ENCODE results near the gene NNT.
"Not testable (repeated sequence)": the region's sequence is repeated elsewhere in the genome, so short reads cannot be mapped to it uniquely, and the experiment has no call there.

The NNT gene

DNA sequence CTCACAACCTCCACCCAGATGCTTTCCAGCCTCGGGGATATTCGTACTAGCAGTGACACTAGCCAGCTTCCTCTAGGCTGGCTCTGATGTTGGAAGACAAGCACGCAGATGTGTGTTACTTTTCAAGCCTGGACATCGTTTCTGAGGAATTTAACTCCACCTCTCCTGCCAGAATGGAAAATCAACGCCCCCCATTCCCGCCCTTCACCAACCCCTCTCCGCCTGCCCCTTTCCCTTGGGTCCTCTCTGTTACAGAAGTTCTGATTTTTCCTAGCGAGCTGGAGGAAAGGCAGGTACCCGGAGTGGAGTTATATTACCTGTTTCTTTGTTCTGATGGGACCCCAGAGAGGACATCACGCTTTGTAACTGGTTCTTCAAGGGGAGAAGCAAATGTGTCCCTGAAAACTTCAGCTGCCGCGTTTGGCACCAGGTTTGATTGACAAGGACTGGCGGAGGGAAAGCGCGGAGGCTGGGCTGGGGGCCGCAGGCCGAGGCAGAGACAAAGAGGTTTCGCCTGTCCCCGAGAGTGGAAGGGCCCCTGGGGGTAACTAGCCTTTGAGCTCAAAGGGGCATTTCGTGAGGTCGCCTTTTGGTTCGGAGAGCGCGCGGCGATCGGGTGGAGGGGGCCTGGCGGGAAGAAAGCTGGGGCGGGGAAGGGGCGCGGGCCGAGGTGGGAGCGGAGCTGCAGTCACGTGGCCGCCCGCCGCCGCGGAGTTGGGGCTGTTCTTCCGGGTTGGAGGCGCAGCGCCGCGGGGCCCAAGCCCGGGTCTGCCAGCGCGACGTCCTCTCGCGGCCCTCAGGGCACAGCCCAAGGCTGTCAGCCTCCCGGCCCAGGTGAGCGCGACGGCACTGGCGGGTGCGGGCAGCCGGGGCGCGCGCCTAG, at the start of gene NNT:
NNT (plus strand) TSS at position 720 of the 883 bp plus-strand sequence. CDS start 6,016 bp downstream, outside the sequence.
- DNase-seq: peak; percentile 83

GRCh38 chr5:43553381-43553780, 49.6 kb upstream of the NNT start:
- no peak for DNase-seq

GRCh38 chr5:43554497-43554896, 48.5 kb upstream of the NNT start:
- no peak for DNase-seq

- DNase-seq: peak; percentile 74
Measured at GRCh38 chr5:43555895-43556606, 46.9 kb upstream of the NNT start.

DNA sequence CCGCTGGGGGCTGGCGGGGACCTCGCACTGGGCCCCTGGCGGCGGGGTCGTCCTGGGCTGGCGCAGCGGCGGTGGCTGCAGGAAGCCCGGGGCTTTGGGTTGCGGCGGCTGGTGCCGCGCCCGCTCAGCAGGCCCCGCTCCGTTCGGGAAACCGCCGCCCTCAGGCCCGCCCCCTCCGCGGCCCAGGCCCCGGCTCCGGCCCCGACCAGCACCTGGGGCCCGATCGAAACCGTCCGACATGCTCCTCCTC, 46.4 kb upstream of the NNT start:
- not testable (repeated sequence) for DNase-seq

- DNase-seq: peak; percentile 92
Measured at GRCh38 chr5:43556857-43557542, 46.0 kb upstream of the NNT start, which contains the start of gene PAIP1. PAIP1 (minus strand) TSS chr5:43557077; CDS start chr5:43556846, 231 bp downstream.

GRCh38 chr5:43560128-43560527, 42.9 kb upstream of the NNT start:
- peak; percentile 31 for DNase-seq

DNA sequence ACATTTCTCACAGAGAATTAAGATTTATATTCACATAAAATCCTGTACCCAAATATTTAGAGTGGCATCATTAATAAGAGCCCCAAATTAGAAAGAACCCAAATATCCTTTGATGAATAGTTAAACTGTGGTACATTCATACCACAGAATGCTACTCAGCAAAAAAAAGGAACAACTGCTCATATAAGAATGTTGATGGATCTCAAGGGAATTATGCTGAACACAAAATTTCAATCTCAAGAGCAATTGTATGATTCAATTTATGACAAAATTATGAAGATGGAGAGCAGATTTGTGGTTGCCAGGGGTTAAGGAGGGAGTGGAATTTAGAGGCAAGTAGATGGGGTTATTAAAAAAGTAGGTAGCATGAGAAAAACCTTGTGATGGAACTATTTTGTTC, 41.6 kb upstream of the NNT start:
- DNase-seq: no peak

- no peak for DNase-seq
Measured at GRCh38 chr5:43563321-43563720, 39.7 kb upstream of the NNT start.

- no peak for DNase-seq
Measured at GRCh38 chr5:43564289-43564850, 38.6 kb upstream of the NNT start.

DNA sequence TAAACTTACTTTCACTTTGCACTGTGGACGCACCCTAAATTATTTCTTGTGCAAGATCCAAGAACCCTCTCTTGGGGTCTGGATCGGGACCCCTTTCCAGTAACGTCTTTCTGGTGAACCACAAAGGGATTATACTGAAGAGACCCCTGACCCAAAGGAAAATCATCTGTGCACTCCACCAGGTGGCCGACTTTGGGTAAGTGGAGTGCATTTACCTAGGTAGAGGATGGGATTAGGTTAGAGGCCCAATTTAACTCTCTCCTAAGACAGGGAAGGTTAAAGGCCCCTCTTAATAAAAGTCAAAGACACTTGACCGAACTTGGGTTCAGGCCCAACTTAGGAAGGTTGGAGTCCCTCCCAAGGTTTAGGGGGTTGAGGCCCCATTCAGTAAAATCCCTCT, 37.9 kb upstream of the NNT start:
- no peak for DNase-seq

GRCh38 chr5:43567967-43568366, 35.0 kb upstream of the NNT start:
- DNase-seq: no peak

DNA sequence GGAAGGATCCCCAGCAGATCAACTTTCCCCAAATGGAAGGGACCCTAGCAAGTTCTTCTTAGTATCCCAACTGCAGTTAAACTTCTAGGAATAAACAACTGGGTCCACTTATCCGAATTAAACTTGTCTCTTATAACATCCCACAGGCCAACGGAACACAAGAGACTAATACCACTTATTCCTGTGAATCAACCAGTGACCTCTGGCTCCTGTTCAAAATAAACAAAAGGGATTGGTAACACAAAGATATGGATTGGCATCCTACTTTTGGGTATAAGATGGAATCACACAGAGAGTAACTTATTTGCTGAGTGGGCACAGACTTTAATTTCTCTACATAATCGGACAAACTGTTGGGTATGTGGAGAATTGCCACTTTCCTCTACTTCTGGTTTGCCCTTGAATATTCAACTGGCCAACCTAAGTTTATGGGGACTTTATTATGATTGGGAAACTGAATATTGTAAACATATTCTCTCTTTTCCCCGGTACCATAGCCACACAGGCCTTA, 33.7 kb upstream of the NNT start:
- DNase-seq: no peak

DNA sequence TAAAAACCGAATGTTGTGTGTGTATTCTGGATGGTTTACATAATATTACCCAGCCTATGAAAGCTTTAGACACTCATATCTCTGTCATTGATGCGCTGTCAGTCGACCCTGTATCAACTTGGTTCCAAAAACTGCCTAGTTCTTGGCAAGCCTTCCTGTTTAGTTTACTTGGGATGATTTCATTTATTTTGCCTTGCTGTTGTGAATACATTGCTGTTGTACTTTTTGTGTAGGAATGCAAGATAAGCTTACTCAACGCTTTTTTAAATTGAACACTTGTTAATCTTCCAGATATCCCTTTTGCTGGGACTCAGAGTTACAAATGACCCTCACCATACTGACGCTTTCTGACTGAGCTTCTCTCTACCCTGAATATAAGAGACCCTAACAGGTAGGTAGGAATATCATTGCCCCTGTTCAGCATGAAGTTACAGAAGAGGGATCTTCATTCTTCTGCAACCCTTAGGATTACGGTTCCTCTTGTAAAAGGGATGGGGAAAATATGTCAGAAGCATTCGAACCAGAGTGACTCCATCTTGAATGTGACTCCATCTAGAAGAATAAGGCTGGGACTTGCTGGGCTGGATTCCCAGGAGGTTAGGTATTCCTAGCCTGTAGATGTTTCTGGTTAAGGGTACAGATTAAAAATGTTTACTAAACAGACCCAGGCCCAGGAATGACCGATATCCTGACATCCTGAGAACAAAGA, 32.4 kb upstream of the NNT start:
- no peak for DNase-seq

DNA sequence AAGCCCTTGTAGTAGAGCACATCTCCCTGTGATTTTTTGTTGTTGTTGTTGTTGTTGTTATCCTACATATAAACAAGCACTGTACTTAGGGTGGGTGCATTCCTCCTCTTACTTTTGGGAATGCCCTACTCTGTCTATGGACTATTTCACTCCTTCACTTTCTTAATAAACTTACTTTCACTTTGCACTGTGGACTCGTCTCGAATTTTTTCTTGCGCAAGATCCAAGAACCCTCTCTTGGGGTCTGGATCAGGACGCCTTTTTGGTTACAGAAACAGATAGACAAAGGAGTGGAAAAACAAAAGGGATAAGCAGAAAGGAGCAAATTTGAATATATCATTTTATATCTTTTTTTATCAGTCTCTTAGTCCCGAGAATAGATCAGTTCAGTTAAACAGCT, 31.7 kb upstream of the NNT start:
- no peak for DNase-seq

DNA sequence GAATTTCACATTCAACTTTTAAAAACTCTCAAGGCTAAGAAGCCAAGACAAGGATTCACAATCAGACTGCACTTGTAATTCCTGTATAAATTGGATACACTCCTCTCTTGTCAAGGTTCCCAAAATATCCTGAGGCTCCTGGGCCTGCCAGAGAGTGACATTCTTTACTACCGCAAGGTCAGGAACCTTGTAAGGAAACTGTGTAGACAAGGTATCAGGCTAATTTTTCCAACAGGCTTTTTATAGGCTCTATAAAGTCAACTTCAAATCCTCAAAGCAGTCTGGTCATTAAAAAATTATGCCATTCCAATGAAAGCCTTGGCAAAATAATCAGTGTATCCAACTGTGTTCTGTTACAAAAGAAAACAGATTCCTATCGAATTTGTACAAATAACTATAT, 30.6 kb upstream of the NNT start:
- DNase-seq: no peak

DNA sequence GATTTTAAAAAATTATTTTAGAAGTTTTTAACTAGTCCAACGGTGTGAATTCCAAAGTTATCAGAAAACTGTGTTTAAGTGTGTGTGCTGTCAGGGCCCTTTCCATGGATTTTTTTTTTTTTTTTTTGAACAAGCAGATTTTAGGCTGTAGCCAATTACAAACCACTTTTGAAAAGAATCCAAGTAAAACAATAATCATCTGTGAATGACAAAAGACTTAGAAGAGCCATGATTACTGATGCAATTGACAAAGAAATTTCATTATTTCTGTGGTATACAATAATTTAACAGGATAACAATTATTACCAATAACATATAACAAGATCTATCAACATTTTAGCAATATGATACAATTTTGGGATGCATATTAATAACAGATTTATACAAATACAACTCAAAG, 29.9 kb upstream of the NNT start:
- DNase-seq: no peak

DNA sequence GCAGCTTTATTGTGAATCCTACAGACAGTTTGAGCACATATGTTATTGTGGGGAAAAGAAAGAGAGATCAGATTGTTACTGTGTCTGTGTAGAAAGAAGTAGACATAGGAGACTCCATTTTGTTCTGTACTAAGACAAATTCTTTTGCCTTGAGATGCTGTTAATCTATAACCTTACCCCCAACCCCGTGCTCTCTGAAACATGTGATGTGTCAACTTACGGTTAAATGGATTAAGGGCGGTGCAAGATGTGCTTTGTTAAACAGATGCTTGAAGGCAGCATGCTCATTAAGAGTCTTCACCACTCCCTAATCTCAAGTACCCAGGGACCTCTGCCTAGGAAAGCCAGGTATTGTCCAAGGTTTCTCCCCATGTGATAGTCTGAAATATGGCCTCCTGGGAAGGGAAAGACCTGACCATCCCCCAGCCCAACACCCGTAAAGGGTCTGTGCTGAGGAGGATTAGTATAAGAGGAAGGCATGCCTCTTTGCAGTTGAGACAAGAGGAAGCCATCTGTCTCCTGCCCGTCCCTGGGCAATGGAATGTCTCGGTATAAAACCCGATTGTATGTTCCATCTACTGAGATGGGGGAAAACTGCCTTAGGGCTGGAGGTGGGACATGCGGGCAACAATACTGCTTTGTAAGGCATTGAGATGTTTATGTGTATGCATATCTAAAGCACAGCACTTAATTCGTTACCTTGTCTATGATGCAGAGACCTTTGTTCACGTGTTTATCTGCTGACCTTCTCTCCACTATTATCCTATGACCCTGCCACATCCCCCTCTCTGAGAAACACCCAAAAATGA, 22.4 kb upstream of the NNT start:
- not testable (repeated sequence) for DNase-seq

GRCh38 chr5:43581398-43581797, 21.6 kb upstream of the NNT start:
- DNase-seq: no peak

GRCh38 chr5:43582082-43583005, 20.6 kb upstream of the NNT start:
- no peak for DNase-seq

- no peak for DNase-seq
Measured at GRCh38 chr5:43583724-43584123, 19.3 kb upstream of the NNT start.

Measured in NCI-H2171 treated with DMSO at 0.1 percent for 48 hours (cell line).